Skin of body (tissue), 2 donors: ENCODE data around the gene PCDH15. TPM values are rescaled to one million over a fixed set of nuclear protein-coding genes. Genes with fewer than 3 reads are reported as not detected.
A peak's percentile ranks its signal among the peaks of the same experiment; 100 is the strongest.

Experiments
- DNase-seq: peaks from one replicate; lab custom pipeline; 2025; lab: John Stamatoyannopoulos, UW
- total RNA-seq: library from RNA; depleted of rRNA; stranded (reverse); fragments of >200 nt; gene quantifications from one replicate; pipeline ENCODE4 v1.2.3, GENCODE V29; 2014

PCDH15 gene
- total RNA-seq, 1 donor from 2014 or later = 0.89 TPM

DNA sequence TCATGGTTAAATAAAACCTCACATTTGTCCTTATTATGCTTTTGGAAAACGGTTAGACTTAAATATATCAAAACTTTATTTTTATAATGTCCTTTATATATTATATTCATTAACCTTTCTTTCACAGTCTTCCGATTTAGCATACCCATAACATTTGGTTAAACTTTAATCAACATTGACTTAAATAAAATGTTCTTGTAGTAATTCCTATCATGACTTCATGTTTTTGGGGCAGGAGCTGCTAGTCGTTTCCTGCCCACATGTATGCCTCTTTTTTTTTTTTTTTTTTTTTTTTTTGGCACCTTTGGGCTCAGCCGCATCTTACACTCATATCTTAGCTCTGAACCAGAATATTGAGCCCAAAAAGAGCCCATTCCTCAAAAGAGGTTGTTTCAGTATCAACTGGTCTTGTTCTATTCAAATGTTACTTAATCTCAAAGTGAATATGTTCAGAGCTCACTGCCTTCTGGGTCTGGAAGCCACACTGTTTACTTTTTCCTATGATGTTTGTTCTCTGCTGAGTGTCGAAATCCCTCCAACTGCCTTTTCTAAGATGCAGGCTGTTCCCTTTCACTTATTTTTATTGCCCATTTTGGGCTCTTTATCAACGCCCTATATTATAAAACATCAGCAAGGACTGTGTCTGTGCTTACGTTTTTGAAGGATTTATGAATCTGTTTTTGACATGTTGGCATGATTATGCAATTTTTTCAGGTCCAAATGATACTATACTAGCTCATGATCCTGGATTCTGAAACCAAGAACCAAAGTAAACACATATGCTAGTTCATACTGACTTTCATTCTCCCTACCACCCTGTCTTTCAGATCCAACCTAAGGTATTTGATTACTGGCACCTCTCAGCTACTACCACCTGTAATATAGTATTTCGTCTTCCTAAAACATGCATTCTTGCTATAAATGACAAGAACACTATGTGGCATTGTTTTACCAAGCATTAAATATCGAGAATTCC lies 914.4 kb downstream of the PCDH15 start:
- DNase-seq = no peak

DNA sequence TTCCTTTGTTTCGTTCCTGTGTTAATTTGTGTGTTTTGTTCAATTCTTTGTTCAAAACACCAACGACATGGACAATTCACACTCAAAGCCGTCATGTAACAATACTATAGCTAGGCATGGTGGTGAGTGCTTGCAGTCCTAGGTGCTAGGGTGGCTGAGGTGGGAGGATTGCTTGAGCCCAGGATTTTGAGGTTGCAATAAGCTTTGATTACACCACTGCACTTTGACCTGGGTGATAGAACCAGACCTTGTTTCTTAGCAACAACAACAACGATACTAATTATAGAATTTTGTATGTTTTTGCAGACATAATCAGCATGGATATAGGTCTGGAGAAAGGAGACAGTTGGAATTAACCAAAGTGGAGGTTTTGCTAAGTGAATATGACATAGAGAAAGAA lies 936.2 kb downstream of the PCDH15 start:
- no peak for DNase-seq

DNA sequence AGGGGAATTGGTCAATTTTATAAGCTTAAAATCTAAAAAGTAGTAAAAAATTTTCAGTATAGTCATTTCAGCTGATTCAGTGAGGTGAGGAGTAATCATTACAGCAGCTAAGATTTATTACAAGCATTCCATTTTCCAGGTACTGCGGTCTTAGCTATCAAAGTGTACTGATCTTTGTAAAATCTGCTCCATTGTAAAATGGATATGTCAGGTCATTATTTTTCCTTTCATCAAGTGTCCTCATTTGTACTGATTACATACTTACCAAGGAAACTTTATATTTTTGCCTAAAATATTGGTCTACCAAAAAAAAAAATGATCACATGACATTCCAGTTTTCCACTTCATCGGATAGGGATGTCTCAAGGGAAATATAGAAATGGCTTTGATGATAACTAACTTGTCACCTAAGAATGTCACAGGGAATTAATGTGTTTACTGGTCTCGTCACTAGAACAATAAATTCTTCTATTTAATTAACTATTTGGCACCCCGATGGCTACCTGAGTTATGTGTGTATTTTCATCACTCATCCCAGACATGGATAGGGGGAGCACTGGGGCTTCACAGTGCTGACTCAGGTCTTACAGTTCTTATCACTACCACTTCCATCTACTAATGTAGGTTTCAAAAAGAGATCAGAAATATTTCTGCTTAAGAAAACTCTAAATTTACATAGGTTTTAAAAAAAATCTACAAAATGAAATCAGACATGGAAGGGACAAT lies 948.4 kb downstream of the PCDH15 start:
- no peak for DNase-seq

DNA sequence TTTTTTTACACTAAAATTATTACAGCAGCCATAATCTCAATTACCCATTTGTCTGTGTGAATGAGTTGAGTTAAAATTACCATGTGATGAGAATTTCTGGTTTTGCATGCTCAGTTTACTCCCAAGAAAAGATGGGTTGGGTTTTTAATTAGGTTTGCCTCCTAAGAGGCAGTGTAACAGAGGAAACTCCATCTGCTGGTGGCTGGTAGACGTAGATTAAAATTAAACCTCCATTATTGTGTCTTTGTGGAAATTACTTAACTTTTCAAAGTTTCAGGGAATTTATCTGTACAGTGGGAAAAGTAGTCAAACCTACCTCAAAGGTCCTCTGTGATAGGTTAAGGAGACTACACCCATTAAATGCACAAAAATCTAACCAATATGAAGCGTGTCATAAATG lies 954.2 kb downstream of the PCDH15 start:
- no peak for DNase-seq

DNA sequence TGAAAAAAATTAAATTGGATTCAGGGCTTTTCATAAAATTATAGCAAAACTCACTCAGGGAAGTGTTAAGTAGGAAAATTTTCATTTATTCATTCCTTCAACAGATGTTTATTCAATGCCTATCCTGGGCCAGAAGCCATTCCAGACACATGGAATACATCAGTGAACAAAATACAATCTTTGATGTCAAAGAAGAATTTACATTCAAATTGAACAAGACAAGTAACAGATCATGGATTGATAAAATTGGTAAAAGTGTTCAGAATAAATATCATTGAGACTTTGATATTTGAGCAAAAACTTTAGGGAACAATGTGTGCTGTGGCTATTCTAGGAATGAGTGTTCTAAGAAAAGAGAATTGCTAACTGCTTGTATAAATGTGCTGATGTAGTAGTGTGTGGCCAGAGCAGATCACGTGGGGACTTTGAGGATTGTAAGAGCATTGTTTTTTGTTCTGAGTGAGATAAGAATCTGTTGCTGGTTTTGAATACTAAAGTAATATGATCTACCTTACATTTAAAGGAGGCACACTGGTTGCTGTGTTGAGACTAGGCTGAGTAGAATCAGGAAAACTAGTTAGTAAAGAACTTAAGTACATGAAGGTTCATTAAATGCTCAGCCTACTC lies 957.2 kb downstream of the PCDH15 start:
- peak; percentile 48 for DNase-seq

DNA sequence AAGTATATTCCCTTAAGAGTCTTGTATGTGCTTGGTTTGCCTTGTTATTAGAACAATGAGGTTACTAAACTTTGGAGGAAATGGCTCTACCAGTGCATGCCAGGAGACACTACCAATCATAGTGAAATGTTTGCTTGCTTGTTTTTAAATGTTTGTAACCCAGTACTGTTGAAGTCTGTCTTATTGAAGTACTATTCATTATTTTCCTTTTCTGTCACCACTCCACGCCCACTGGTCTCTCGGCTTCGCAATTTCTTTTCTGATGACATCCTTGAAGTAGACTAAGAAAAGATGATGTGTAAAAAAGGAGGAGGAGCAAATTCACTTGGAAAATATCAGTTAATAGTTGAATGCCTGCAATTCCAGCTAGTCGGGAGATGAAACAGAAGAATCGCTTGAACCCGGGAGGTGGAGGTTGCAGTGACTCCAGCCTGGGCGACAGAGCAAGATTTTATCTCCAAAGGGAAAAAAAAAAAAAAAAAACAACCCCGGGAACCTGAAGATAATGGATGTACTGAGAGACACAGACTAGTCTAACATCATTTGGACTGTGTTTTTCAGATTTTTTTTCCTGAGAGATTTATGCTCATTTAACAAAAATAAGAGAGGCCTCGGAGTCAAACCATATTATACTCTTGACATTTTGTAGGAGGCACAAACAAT lies 959.4 kb downstream of the PCDH15 start:
- no peak for DNase-seq

DNA sequence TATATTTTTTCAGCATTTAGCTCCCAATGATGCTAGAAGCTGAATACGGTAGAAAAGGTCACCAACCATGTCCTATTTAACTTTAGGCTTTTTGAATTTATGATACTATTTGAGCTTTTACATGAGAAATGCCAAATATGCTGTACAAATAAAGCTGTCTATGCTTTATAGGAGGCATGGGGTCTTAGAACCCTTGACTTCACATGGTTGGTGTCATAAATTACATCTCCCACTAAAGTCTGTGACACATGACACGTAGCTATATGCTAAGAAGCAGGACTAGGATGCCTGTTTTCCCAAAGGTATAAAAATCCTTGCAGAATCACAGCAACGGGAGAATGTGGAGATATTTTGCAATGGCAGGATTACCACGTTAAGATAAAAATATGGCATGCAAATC lies 960.4 kb downstream of the PCDH15 start:
- no peak for DNase-seq

DNA sequence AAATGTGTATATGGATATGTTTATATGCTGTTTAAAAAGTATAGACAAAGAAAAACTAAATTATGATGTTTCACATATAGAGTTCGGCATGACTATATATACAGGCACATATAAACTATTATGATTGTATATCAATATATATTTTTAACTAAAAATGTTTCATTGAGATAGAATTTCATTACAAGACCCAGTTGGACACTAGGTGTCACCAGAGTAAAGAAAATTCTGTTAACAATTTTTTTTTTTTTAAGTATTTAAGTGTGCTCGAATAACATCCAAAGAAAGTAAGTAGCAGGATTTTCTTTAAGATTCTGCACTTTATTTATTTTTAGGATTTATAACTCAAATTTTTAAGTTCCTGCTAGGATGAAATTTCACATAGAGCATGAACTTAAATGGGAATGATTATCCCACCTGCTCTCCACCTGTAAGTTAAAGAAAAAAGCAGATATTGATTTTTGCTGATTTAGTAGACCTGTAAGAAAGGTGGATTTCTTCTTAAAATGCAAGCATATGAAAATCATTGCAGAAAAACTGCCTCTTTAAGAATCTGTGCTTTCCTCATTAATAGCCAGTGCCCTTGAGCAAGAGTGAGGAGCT lies 961.5 kb downstream of the PCDH15 start:
- no peak for DNase-seq

DNA sequence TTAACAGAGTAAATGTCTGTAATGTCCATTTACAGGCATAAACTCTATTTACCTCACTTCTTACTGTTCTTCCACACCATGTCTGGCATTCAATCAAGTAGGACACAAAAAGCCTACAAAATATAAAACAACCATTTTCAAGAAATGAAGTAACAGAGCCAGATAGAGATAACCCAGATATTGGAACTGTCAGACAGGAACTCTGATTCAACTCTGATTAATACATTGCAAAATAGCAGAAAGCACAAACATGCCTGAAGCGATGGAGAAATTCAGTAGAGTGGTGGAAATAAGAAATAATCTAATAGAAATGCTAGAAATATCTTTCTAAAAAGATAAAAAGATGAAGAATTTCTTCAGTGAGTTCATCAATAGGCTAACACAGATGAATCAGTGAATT lies 964.4 kb downstream of the PCDH15 start:
- DNase-seq = no peak

DNA sequence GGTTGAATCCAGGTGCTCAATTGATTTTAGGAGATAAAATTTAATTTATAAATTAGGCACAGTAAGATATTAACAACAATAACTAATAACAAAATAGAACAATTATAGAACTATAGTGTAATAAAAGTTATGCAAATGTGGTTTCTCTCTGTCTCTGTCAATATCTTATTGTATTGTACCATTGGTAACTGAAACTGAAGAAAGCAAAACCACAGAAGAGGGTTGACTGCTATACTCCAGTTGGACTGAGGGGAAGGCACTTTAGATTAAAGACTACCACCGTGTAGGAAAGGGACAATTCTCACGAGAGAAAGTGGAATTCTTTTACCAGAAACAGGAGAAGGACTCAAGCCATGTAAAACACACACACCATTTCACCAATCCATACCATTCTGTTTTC lies 967.1 kb downstream of the PCDH15 start:
- no peak for DNase-seq

DNA sequence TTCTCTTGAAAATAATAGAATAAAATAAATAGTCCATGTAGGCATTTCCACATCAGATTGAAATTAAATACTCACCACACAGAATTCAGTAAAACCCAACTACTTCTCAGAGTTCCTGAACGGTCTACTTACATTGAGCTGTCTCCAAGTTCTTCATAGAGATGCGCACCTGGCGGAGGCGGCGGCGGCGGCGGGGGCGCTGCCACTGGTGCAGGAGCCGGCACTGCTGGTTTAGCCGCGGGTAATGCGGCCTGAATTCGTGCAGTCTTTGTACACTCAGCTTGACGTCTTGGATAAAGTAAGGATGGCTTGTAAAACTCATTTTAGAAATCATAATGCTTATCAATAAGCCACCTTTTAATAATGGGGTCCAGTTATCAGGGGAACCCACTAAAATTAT lies 973.8 kb downstream of the PCDH15 start:
- DNase-seq = no peak

DNA sequence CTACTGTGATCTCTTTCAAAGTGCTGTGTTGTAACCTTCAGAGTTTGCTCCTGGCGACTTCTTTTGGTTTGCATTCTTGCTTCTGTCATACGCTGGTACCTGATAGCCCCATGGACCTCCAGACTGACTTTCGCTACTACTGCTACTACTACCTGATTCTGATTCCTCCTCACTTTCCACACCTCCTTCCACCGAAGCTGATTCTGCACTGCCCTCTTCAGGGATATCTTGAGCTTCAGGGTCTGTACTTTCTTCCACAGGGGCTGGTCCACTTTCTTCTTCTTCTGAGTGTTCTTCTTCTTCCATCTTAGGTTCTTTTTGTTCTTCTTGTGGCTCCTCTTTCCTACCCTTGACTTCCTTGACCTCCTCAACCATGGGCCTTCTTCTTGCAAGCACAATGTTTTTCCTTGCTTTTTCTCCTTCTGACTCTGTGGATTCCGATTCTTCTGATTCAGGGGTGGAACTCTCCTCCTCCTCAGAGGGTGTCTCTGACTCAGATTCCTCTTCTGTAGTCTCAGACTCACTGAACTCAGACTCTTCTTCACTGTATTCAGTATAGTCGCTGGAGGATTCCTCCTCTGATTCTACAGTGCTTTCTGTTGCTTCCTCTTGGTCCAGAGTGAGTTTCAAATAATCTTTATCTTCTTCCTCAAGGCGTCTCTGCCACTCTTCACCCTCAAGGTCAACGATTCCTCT lies 992.2 kb downstream of the PCDH15 start:
- no peak for DNase-seq

DNA sequence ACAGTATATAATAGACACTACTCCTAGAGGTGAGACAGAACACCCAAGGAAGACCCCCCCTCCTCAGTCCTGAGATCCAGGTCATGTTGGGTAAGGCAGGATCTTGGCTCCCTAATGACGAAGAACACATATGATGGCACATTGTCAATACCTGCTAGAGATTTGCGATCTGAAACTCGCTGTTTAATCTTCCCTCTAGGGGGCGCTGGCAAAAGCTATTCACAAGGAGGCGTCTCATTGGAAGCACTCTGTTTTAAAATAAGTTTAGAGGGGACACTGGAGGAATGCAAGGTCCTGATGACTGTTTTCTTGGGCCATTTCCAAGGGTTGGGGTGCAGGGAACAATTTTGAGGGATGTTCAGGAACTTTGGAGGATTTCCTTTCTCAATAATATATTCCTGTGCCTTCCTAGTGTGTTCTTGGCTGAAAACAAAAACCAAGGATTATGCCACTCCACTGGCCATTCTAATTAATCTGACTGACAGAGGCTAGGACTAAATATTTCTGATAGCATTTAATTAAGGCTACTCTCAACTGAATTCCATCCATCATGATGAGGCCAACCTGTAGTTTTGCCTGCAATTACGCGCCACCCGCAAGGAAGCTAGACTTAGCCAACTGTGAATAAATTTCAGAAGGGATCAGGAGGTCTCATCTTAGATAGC lies 1014.7 kb downstream of the PCDH15 start:
- DNase-seq = no peak

DNA sequence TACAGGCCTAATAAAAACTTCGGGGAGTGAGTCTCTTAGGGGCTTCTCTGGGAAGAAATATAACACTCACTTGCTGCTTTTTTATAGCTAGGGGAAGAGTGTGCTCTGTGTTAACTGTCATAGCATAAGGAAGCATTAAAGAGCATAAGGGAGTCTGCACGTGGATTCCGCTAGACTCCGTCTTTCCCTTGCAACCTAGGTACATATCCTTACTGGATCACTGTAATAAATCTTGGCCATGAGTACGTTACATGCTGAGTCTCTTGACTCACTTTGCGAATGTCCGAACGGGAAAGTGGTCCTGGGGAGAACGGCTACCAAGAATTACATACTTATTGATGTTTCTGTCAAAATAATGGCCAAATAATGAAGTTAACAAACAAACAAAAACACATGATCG lies 1029.3 kb downstream of the PCDH15 start:
- no peak for DNase-seq

DNA sequence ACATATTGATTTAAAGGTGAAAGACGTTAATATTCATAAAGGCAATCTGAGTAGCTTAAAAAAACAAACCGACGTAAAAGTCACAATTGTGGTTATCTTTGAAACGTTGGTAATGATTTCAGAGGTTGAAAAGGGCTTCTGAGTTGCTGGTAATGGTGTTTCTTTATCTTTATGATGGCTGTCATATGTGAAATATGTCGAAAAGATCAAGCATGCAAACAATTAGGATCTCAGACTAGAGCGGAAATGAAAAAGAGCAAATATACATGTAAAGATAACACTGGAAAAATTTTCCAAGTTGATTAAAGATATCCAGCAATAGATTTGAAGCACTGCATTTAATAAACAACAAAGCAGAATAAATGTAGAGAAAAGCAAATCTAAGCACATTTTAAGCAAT lies 1030.1 kb downstream of the PCDH15 start:
- DNase-seq = no peak

DNA sequence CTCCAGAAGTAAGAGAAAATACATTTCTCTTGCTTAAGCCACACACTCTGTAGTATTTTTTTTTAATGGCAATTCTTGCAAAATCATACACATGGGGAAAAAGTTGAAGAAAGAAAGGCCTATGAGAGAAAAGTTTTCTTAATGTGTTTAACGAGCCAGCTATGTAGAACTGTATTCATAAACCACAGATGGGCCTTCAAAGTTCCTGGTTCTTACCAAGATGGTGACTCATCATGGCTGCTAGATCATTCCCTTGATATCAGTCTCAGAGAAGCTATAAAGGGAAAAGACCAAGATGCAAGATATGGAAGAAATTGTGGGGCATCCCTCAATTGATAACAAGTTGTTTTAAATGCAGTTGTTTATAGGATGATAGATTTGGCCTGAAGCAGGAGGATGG lies 1035.7 kb downstream of the PCDH15 start:
- no peak for DNase-seq

DNA sequence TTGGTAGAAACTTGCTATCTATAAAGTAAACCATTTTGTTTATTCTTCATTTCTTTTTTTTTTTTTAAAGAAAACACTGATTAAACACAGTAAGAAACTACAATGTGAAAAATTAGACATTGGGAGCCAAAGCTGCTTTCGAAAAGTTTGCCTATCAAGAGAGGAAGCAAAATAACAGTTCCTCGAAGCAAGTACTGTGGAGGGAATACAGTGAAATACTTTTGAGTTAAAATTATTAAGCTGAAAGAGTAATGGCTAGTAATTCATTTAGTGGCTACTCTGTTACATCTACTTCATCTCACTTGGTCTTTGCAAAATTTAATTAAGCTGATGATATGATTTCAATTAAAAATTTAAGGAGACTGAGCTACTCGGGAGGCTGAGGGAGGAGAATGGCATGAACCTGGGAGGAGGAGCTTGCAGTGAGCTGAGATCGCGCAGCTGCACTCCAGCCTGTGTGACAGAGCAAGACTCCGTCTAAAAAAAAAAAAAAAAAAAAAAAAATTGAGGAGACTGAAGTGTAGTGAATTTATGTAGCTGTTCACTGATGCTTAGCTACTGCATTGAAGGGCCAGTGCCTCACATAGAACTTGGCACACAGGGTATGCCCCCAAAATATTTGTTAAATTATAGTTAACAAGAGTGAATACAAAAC lies 1046.3 kb downstream of the PCDH15 start:
- DNase-seq = no peak
